Parathyroid adenoma (tissue), 2 donors: ENCODE measurements around the gene DPP4.
"Not testable (repeated sequence)": the region's sequence is repeated elsewhere in the genome, so short reads cannot be mapped to it uniquely, and the experiment has no call there.

Source experiments
- H2AFZ ChIP-seq: fragments of 300-600 bp; sonication (generic); one replicate; pipeline ENCODE4 v1.7.0; 2017; ENCODE audit warnings: antibody characterized with exemption, mild to moderate bottlenecking
- H3K27ac ChIP-seq: fragments of 300-600 bp; sonication (generic); one replicate; pipeline ENCODE4 v1.7.0; 2017
- H3K27me3 ChIP-seq: fragments of 300-600 bp; sonication (generic); one replicate; pipeline ENCODE4 v1.7.0; 2017; ENCODE audit warnings: low read length; ENCODE audit not compliant: control insufficient read depth, insufficient read depth
- H3K36me3 ChIP-seq: fragments of 300-600 bp; sonication (generic); one replicate; pipeline ENCODE4 v1.7.0; 2017; ENCODE audit warnings: low read length; ENCODE audit not compliant: control insufficient read depth, insufficient read depth
- H3K4me1 ChIP-seq: fragments of 300-600 bp; sonication (generic); one replicate; pipeline ENCODE4 v1.7.0; 2017; ENCODE audit warnings: control low read depth
- H3K4me2 ChIP-seq: fragments of 300-600 bp; sonication (generic); one replicate; pipeline ENCODE4 v1.7.0; 2017; ENCODE audit warnings: low read length
- H3K4me3 ChIP-seq: fragments of 300-600 bp; sonication (generic); one replicate; pipeline ENCODE4 v1.7.0; 2017; ENCODE audit warnings: low read depth, low read length
- H3K79me2 ChIP-seq: fragments of 300-600 bp; sonication (generic); one replicate; pipeline ENCODE4 v1.7.0; 2017; ENCODE audit warnings: control low read depth
- H3K9ac ChIP-seq: fragments of 300-600 bp; sonication (generic); one replicate; pipeline ENCODE4 v1.7.0; 2017; ENCODE audit warnings: mild to moderate bottlenecking
- H3K9me3 ChIP-seq: fragments of 300-600 bp; sonication (generic); one replicate; pipeline ENCODE4 v1.7.0; 2017; ENCODE audit warnings: low read length; ENCODE audit not compliant: control insufficient read depth
- CTCF ChIP-seq: fragments of 300-600 bp; sonication (generic); IDR thresholded peaks from one replicate; pipeline ENCODE4 v1.7.0; 2017; ENCODE audit warnings: antibody characterized with exemption, mild to moderate bottlenecking
- donor health status: primary hyperparathyroidism.

The DPP4 gene

GRCh38 chr2:161979490-161979889 is 94.5 kb downstream of the DPP4 start:
- TF ChIP-seq CTCF: no peak
- H3K9ac ChIP-seq: no peak overlapping the region

GRCh38 chr2:161977926-161978325 is 96.1 kb downstream of the DPP4 start:
- not testable (repeated sequence) for H3K27ac ChIP-seq, H3K4me1 ChIP-seq, H3K4me3 ChIP-seq, H2AFZ ChIP-seq, H3K4me2 ChIP-seq, H3K27me3 ChIP-seq, H3K36me3 ChIP-seq, H3K79me2 ChIP-seq, H3K9me3 ChIP-seq, H3K9ac ChIP-seq

More at GRCh38 chr2:161979490-161979889, 94.5 kb downstream of the DPP4 start:
- no peaks in the 10 kb centered on the region for H3K4me1 ChIP-seq
- H3K27me3 ChIP-seq: no peaks in the 10 kb centered on the region
- H3K27ac ChIP-seq: no peak overlapping the region
- H3K4me2 ChIP-seq: no peak overlapping the region
- H3K79me2 ChIP-seq: no peaks in the 10 kb centered on the region
- no peaks in the 10 kb centered on the region for H3K9me3 ChIP-seq
- H3K4me3 ChIP-seq: no peak overlapping the region
- no peaks in the 10 kb centered on the region for H3K36me3 ChIP-seq
- no peak overlapping the region for H2AFZ ChIP-seq

- no peak overlapping the region for H3K4me2 ChIP-seq
- no peaks in the 10 kb centered on the region for H3K9me3 ChIP-seq
- no peaks in the 10 kb centered on the region for H3K36me3 ChIP-seq
- no peak for TF ChIP-seq CTCF
- no peak overlapping the region for H3K4me3 ChIP-seq
- H3K27me3 ChIP-seq: no peaks in the 10 kb centered on the region
- H2AFZ ChIP-seq: no peak overlapping the region
- no peak overlapping the region for H3K9ac ChIP-seq
- H3K79me2 ChIP-seq: no peaks in the 10 kb centered on the region
- no peak overlapping the region for H3K27ac ChIP-seq
- H3K4me1 ChIP-seq: no peaks in the 10 kb centered on the region
These were observed 97.1 kb downstream of the DPP4 start for GRCh38 chr2:161976917-161977316.

- Histone ChIP-seq H3K4me2 (no peak overlapping the region), H3K79me2 (no peaks in the 10 kb centered on the region), H3K27me3 (no peaks in the 10 kb centered on the region), H3K4me1 (no peaks in the 10 kb centered on the region), H3K27ac (no peak overlapping the region), H3K9ac (no peak overlapping the region), H3K9me3 (no peaks in the 10 kb centered on the region), H3K36me3 (no peaks in the 10 kb centered on the region), H2AFZ (no peak overlapping the region), H3K4me3 (no peak overlapping the region)
- no peak for TF ChIP-seq CTCF
These were observed 97.7 kb downstream of the DPP4 start for GRCh38 chr2:161976295-161976694.

GRCh38 chr2:161975813-161976160 is 98.2 kb downstream of the DPP4 start:
- H2AFZ ChIP-seq: no peak overlapping the region
- H3K36me3 ChIP-seq: no peaks in the 10 kb centered on the region
- H3K4me2 ChIP-seq: no peak overlapping the region
- H3K9ac ChIP-seq: no peak overlapping the region
- no peak overlapping the region for H3K27ac ChIP-seq
- H3K27me3 ChIP-seq: no peaks in the 10 kb centered on the region
- H3K4me1 ChIP-seq: no peaks in the 10 kb centered on the region
- TF ChIP-seq CTCF: no peak
- no peaks in the 10 kb centered on the region for H3K79me2 ChIP-seq
- no peak overlapping the region for H3K4me3 ChIP-seq
- H3K9me3 ChIP-seq: no peaks in the 10 kb centered on the region
